GM18868 (cell line): ENCODE data around the gene HOXB6.

Source experiments
- ATAC-seq: cut with Tn5 transposase; IDR thresholded peaks from one replicate; pipeline ENCODE4 v1.9.1; 2021; ENCODE audit warnings: mild to moderate bottlenecking, moderate library complexity; ENCODE audit not compliant: unreplicated experiment

Gene HOXB6

DNA sequence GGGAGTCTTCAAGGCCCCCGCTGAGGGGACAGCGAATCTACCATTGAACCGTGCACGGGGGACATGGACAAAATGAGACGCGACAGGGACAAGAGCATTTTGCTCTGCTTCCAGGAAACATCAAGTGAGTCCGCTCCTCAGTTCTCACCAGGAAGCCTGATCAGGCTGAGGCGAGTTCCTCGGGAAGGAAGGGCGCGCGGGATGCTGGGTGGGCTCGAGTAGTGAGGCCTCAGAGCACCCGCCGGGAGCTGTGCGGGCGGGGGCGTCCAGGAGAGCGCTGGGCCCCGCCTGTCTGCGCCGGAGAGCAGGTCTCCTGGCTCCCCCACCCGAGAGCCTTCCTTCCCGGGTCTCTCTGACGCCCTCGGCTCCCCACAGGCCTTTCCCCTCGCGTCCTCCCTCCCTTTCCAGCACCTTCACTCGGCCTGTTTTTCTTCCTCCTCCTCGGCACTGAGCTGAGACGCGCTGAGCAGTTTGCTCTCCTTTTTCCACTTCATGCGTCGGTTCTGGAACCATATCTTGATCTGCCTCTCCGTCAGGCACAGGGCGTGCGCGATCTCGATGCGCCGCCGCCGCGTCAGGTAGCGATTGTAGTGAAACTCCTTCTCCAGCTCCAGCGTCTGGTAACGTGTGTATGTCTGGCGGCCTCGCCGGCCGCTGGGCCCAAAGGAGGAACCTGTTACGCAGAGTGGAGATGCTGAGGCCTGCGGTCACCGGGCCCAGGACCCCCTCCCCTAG, 8.6 kb downstream of the HOXB6 start:
- ATAC-seq = no peak

DNA sequence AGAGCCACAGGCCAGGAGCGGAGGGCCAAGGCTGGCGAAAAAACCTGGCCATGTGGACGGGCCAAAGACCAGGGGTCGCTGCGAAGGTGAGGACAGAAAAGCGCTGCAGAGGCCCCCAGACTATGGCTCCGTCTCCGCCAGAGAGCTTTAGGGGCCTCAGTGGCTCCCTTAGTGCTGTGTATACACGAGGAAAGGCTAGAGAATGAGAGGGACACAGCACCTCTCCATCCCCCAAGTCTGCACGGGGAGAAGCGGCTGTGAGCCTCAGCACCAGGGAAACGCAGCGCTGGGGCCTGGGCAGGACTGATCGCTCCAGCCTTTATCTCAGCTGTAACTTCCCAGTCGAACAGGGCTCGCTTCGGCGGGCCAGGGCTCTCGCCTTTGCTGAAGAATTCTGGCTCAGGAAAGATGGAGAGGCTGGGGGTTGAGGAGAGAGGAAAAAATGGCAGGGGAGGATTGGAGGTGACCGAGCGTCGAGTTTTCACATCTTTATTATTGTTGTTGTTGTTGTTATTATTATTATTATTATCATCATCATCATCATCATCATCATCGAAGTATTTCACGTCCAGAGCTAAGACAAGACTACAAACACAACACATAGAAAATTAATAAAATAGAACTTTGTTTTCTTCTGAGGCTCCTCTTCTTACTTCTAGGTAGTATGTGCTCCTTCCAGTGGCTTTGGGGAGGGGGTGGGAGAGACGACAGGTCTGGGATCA, 9.3 kb downstream of the HOXB6 start:
- ATAC-seq = no peak

DNA sequence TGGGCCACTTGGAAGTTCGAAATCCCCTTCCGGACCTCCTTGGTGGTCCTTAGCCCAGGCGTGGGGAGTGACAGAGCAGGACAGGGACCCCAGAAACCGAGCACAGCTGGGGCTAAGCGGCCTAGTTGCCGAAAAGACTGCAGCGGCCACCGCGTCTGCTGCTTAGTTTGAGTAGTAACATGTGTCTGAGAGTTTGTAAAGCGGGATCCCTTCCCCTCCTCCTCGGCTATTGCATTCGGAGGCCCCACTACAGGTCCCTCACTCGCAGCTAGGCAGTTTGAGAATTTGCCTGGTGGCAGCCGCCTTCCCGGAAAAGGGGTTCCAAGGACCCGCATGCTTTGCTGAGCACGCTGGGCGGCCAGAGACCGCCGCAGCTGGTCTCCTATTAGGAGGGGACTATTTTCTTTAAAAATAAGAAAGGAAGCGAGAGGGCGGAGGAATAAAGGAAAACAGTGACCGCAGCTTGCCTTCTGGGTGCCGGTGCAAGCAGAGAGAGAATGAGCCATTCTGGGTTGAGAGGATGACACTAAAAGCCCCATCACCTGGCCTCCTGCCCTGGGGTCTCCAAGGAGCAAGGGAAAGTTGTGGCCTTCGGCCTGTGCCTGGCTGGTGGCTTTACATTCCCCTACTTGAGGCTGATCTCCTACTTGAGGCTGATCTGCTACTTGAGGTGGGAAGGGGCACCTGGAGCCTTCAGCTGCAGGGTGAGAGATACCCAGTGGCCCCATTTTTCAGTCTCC, 10.1 kb downstream of the HOXB6 start:
- no peak for ATAC-seq

DNA sequence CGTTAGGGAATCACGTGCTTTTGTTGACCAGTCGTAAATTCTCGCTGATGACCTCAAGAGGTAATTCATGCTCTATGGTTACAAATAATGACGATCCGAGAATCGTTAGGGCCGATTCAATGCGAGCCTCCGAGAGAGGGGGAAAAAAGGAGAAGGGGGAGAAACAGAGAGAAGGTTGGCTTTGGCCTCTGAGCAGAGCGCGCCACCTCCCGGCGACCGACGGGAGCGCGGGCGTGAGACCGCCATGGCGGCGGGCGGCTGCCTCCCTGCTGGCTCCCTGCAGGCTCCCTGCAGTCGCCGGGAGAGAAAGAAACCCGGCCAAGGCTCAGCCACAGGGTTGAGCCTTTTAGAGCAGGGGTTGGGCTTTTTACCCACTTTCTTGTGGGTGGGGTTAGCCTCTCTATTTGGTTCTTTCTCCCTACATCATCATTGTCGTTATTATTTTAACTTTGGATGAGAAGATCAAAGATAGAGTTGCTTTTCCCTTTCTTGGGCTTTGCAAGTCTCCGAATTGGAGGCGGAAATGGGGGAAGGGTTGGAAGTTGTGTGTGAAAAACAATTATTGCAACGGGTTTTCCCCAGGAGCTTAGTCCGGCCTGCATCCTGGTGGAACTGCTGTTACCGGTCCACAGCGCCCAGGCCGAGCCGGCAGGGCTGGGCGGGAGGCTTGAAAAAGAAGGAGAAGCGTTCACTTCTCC, 10.8 kb downstream of the HOXB6 start:
- ATAC-seq = no peak

DNA sequence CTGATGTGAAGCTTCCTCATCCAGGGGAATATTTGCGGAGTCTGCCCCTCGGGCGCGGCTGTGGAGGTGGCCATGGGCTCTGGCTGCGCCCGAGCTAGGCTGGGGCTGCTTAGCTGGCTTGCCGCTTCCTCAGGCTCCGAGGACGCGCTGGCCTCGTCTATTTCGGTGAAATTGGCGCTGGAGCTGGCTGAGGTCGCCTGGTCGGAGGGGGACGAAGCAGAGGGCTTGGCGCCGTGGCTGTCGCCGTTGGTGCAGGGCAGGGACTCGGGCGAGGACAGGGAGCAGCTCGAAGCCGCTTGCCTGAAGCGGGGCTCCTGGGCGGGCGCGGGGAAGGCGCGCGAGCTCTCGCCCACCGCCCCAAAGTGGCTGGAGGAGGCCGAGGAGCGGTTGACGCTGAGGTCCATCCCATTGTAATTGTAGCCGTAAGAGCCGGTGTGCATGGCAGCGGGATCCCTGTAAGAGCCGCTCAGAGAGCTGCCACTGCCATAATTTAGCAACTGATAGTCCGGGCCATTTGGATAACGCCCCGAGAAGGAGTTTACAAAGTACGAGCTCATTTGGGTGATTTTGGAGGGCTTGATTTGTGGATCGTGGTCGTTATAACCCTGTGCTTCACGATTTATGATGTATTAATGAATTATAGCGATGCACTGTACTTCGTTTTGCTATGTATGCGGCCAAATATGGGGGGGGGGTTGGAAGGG, 11.5 kb downstream of the HOXB6 start, which contains the start of gene HOXB5:
HOXB5 (minus strand) TSS at position 654 of the 704 bp plus-strand sequence; CDS start at position 557, 97 bp downstream.
- ATAC-seq = no peak

DNA sequence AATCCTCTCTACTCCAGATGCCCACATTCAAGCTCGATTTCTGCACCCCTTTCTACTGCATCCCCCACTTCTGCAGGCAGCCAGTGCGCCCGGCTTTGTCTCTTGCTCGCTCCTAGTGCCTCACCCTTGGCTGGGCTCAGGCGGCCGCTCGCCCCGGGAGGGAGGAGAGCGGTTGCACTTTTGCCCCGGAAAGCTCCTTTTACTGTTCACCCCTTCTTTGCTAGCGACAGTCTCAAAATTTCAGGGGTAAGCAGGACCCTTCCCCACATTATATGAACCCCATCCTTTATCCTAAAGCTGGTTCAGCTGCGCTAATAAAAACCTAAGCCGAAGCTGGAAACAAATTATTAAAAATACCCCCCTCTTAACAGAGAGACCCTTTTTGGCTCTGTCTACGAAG, 12.2 kb downstream of the HOXB6 start:
- no peak for ATAC-seq

DNA sequence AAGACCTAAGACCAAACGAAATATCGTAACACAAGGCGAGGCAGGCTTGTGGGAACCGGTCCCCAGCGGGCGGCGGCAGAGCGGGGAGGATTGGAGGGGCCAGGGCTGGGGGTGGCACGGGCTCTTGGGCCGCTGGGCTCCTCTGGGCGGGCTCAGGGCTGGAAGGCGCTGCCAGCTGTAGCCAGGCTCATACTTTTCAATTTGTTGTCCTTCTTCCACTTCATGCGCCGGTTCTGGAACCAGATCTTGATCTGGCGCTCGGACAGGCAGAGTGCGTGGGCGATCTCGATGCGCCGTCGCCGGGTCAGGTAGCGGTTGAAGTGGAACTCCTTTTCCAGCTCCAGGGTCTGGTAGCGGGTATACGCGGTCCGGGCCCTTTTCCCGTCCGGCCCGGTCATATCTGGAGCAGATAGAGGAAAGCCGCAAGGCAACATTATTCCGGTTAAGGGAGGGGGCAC, 12.7 kb downstream of the HOXB6 start:
- ATAC-seq = no peak

DNA sequence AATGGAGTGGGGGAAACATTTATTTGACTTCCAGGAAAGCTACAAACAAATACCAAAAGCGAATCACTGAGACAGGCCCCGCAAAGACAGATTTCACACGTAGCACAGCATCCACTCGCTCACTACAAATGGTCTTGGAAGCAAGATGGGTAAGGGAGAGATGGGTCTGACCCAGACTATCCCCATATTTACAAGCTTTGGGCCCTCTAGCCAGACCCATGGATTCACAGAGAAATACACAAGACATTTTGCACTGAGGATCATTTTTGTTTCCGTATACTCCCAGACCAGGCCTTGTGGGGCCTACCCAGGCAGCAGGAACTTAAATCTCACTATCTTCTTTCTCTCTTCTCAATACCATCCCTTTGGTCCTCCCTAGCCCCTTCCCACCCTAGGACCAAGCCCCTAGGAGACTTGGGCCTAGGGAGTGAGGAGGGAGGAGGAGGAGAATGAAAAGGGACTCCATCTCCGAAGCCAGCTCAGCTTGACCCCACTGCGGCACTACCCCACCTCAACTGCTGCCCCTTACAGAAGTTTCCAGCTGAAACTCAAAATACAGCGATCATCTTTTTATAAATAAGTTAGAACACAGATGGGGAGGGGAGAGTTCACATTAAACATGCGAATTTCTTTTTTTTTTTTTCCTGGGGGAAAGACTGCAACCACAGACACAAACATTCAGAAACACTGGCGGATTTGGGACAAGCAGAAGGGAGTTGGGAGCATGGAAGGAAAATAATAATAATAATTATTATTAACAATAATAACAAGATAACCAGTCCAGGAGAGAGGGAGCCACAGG, 13.3 kb downstream of the HOXB6 start:
- no peak for ATAC-seq

DNA sequence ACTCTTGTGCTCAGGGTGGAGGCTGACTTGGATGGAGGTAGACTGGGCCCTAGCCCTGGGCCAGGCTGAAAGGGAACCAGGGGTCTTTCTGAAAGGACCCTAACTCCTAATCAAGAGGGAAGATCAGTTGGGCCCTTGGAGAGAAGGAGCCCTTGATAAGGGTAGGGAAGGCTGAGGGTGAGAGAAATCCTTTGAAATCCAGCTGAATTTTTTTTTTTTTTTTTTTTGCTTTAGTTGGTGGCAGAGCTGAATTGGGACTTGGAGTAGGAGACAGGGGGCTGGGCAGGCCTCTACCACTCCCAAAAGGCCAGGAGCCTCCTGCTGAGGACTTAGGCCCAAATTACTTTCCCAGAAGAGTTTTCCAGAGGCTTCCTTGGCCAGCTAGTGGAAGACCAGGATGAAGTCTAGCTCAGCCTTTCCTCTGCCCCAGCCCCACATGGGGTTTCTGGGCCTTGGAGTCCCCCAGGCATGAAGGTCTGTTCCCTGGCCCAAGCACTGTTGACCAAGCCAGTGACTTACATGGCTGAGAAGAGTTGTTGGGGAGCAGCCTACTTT, 14.1 kb downstream of the HOXB6 start:
- no peak for ATAC-seq

DNA sequence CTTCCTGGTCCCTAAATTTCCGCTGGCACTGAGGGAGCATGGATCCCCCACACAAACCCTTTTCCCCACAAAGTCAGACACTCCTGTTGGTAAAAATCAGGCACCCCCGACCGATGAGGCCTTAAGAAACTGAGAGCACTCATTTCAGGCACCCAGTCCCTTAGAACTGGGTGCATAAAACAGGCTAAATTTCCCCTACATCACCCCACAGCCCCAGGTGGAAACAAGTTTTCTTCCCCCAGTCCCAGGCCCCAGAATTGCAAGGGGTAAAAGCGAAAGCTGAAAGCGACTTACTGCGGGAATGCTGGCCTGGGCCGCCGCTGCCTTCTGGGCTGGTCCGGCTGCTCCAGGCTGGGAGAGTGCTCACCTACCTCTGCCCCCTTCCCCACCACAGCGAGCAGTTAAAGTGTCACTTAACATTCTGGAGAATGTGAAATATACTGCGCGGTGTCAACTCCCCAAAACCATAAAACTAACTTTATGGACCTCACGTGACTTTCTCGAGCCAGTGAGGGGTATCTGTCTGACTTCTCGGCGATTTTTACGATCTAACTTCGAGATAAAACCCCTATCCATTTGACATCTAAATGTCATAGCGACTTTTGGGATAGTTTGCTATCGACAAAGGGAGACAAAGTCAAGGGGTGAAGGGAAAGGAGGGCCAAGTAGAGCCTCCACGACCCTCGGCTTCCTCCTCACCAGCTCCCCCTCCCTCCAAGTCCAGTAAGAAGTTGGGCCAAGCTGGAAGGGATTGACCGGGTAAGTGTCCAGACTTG, 14.8 kb downstream of the HOXB6 start, which contains the start of gene HOXB3:
HOXB3 (minus strand) TSS at position 411 of the 776 bp plus-strand sequence. CDS start 37,767 bp downstream, outside the sequence.
- ATAC-seq = no peak

DNA sequence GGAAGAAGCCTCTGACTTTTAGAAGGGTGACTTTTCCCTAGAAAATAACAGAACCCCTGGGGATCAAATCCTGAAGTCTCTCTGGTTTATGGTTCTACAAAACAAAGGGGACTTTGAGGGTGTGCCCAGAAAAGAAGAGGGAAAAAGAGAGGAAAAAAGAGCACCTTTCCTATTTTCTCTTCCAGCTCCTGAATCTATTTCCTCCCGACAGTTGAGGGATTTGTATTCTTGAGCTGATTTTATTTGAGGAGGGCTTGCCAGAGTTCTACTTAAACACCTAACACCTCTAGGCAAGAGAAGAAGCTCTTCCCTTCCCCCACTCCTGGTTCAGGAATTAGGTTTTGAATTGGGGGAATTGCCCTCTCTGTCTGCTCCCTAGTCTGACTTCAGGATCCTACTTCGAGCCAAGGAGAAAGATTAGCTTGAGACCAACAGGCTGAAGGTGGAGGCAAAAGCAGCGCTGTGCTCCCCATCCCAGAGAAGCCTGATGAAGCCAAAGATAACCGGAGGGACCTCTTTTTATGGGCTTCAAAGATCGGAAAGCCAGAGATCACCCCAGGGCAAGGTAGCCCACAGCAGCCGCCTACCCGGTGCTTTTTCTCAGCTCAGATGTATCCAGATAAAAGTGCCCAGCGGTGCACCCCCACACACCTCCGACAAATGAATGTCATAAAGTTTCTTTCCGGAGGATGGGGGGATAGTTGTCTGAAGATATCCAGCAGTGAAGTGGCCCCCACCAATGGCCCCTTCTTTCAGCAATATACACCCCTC, 15.5 kb downstream of the HOXB6 start:
- ATAC-seq = no peak

DNA sequence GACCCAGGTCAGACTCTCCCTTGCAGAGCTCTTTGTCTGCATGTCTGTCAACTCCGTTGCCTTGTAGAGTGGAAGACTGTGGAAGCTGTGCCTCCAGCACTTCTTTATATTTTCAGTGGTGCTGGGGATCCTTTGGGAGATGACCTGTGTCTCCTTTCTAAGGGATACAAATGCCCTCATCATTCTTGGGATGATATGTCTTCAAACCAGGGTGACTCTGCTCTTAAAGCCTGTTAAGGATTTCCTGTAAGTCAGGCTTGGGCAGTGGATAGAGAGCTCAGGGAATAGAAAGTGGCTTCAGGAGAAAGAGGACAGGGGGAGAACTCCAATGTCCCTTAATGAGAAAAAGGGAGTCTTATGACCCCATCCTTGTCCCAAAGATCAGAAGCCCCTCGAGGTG, 16.3 kb downstream of the HOXB6 start:
- no peak for ATAC-seq

DNA sequence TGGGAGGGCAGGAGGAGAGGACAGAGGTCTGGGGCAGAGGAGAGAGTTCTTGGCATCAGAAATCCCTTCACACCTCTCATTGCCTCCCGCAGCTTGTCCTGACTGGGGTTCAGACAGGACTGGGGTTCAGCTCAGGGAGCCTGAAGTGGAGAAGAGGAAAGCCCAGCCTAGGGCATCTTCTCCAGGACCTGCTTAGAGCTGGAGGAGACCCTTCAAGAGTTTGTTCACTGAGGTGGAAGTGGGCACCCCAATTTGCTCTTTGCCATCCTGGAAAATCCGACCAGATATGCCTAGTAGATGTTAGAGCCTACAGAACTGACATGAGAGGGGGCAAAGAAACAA, 16.7 kb downstream of the HOXB6 start:
- ATAC-seq = no peak

DNA sequence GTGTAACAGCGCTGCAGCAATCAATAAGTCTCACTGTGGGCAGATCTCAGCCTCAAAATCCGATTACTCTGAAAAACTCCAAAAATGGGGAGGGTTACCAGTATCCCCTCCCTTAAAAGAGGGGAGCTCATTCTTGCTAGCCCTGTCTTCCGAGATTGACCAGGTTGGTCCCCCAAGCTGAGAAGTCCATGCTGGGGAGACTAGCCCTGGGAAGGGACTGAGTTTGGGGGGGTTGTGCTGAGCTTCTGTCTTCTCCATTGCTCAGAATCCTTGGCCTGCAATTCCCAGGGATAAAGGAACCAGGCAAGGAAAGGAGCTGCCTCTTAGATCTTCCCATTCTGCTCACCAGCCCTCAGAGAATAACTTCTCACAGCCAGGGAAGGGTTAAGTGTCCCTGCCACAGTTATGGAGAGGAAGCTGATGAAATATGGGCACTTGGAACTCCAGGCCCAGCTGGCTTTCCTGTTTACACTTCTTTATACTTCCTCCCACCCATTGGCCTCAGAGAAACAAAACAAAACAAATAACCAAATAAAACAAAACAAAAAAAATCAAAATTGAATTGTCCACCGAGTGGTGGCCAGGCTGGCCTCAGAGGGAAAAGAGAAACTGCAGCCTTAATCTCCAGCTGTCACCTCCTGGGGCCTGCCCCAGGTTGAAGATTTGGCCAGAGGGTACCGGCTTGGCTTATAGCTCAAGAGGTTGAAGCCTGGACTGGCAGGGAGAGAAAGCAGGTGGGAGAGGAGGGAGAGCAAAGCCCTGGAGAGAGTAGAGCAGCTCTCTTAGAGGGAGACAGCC, 17.3 kb downstream of the HOXB6 start:
- no peak for ATAC-seq

DNA sequence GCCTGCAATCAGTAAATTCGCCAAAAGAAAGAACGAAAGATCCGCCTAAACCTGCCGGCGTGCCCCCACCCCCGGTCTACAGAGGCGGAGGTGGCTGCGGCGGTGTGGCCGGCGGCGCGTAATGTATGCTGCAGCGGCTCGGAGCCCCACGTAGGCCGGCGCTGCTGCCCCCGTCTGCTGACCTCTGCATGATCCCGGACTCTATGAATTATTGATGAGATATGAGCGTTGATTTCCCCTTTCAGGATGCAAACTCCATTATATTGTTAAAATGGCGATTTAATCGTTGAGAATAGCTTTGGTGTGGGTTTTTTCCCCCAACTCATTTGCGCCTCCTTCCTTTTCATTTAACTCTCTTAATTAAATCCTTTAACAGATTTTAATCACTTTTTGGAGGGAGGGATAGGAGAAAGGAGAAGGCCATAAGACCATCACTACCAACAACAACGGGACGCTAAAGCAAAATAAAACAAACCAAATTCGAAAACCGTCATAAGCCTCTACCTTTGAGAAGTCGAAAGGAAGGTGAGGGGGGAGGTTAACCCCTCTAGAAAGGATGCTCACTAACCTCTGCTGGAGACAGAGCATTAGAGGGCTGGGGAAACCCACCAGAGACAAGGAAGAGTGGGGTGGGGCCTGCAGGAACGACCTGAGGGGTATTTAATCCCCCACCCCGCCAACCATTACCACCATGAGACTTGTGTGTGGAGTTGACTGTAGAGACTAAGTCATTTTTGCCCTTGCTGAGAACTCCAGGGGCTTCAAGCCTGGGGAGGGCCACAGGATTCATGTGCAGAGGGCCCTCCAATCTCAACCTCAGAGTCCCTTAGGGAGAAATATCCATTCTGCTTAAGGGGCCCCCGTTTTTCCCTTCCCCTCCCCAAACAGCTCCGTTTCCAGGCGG, 18.2 kb downstream of the HOXB6 start:
- no peak for ATAC-seq

DNA sequence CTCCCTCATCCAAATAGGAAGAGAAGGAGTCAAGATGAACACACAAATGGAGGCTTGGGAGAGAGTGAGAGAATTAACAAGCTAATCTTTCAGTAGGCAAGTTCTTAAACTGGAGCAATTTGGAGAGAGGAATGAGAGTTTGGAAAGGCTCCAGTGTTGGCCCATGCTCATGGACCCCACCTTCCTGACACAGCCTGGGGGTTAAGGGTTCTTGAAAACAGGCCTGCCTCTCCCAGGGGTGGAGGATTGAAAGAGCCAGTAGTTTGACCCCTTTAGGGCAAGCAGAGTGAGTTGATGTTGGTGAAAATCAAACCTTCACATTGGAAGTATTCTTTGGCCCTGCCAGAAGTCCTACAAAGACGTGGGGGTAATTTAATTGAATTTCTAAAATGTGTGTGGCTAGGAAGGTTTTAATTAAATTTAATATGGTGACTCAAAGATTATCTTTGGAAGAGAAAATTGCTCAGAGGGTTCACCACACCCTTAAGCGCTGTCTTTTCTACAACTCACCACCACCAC, 20.5 kb downstream of the HOXB6 start:
- ATAC-seq = no peak
